Hepatic stellate cell (primary cell): Measurements from ENCODE around the gene KRTAP6-3.

Experiments used
- DNase-seq: peaks from one replicate; pipeline ENCODE4 v3.0.0; 2011; ENCODE audit warnings: low spot score

The KRTAP6-3 gene

DNA sequence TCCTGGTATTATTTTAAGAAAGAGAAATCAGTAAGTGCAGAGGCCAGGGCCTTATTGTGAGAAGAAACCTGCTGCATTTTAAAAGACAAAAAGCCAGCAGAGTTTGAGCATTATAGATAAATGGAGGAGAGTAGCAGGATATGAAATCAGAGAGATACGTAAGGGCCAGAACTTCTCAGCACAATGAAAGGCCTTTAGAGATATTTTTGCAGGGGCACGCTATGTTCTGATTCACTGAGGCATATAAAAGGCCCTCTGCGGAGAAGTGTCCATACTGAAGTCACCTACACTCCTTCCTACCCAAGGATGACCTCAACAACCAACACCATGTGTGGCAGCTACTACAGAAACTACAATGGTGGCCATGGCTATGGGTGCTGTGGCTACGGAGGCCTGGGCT lies at the start of gene KRTAP6-3:
TSS of gene KRTAP6-3 (plus strand) at position 301 of the 400 bp plus-strand sequence. CDS start at position 307, 6 bp downstream.
- DNase-seq: no peak

GRCh38 chr21:30552782-30553181 lies 39.5 kb upstream of the KRTAP6-3 start:
- no peak for DNase-seq

DNA sequence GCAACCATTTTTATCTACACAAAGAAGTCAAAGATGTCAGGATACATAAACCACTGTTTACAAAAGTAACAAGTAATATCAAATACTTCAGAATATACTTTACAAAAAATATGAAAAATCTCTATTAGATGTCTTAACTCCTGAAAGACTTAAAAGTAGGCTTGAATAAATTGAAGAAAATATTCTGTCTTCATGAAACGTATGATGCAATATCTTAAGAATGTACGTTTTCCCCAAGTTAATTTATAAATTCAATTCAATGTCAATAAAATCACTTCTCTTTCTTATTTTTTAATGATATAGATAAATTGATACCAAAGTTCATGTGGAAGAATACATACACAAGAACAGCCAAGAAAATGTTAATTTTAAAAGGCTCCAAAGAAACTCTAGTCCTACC lies 37.1 kb upstream of the KRTAP6-3 start:
- no peak for DNase-seq

DNA sequence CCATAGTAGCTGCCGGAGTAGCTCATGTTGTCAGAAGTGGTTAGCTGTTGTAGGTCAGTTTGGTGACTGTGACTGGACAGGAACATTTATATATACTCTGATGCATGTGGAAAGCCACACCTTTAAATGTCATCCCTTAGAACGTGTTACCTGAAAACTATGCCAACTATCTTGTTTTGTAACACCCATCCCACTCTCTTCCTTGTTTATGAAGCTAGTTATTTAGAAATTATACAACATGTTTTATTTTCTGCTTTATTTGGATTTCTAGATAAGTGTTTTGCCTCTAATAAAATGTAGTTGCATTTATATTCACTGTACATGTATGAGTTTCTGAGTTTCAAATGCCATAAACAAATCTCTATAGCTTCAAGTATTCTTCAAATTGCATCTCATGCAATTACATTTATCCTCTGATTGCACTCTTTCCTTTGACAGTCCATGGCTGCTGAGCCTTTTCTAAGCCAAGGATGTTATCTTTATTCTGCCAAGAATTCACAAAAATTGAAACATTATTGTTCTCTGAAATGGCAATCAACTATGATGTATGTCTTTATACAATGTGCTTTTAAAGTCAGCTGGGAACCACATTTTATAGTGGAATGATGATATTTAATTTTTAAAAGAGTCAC lies 30.9 kb upstream of the KRTAP6-3 start, which contains the start of gene KRTAP19-7:
TSS of gene KRTAP19-7 (minus strand) at position 51 of the 632 bp plus-strand sequence. CDS start at position 26, 25 bp downstream.
- no peak for DNase-seq

GRCh38 chr21:30561957-30562356 lies 30.3 kb upstream of the KRTAP6-3 start:
- DNase-seq: no peak

- no peak for DNase-seq
Measured at GRCh38 chr21:30563072-30563471, 29.2 kb upstream of the KRTAP6-3 start.

DNA sequence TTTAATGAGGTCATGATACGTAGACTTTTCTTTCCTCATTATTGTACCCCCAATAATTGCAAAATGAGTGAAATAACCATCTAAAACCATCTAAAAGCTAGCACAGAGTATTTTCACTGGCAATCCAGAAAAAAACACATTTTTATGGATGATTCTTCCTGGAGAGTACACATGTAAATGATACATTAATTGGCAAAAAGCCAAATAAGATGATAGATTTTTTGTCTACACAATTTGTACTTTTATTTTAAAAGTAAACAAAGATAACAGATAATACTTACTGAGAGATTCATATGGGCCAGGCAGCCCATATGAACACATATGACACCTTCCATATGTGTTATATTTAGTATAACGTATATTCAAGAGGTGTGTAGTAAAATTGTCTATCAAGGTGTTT lies 28.6 kb upstream of the KRTAP6-3 start:
- no peak for DNase-seq

DNA sequence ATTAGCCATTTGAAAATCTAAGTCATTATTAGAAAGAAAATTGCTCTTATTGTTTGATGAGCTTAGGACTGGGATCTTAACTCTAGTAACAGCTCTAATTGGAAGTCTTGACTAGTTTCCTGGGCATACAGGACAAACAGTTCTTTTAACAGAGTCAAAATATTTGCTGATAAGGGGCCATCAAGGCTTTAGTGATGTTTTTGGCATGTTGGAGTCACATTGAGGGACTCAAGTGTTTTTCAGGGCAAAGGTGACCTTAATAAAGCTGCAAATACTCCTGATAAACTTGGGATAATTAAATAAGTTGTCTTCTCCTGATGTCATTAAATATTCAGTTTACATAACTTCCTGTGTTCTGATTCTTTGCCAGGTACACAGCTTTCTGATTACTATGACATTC lies 24.6 kb upstream of the KRTAP6-3 start:
- DNase-seq: no peak

- no peak for DNase-seq
Measured at GRCh38 chr21:30577766-30578165, 14.5 kb upstream of the KRTAP6-3 start.

DNA sequence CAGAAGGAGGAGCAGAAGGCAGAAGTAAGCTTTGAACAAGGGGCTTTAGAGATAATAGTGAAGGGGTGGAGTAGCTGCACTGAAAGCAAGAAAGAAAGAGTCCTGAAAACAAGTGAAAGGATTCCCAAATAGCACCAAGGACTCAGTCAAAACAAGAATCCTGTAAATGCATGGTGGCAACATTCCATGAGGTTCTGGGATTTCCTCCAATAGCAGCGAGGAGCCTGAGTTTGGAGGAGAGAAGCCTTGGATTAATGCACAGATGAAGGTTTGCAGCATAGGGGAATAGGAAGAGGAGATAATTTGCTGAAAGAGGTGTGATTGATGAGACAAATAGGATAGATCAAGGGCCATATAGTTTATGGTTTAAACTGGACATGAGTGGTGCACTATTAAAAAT lies 12.9 kb upstream of the KRTAP6-3 start:
- no peak for DNase-seq

GRCh38 chr21:30580132-30580531 lies 12.1 kb upstream of the KRTAP6-3 start:
- DNase-seq: no peak

DNA sequence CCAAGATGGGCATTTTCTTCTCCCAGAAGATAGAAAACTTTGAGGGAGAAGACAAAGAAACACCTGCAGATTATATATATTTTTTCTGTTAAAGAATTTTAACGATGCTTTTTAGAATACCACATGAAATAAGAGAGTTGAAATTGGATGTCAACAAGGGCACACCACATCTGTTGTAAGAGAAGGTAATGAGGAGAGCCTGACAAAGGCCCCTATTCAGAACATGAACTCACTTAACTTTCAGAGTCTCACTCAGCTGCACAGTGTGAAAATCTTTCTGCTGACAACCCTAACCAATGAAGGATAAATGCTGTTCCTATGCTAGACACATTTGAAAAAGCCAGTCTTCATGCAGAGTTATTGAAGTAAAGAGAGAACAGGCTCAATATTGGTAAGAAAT lies 9.4 kb upstream of the KRTAP6-3 start:
- no peak for DNase-seq

GRCh38 chr21:30590297-30590696 lies 1.9 kb upstream of the KRTAP6-3 start, which contains the start of gene KRTAP22-2:
Gene KRTAP22-2 (minus strand): TSS chr21:30590397.
- DNase-seq: no peak

- DNase-seq: no peak
Measured at GRCh38 chr21:30598802-30599201, 6.6 kb downstream of the KRTAP6-3 start, which contains the start of gene KRTAP6-2. Gene KRTAP6-2 (minus strand): TSS chr21:30598902. CDS start chr21:30598874, 28 bp downstream.

GRCh38 chr21:30600787-30601186 lies 8.5 kb downstream of the KRTAP6-3 start, which contains the start of gene KRTAP22-1:
Gene KRTAP22-1 (plus strand): TSS chr21:30601087.
- DNase-seq: no peak

- no peak for DNase-seq
Measured at GRCh38 chr21:30605968-30606367, 13.7 kb downstream of the KRTAP6-3 start.

GRCh38 chr21:30612132-30612531 lies 19.9 kb downstream of the KRTAP6-3 start:
- DNase-seq: no peak

DNA sequence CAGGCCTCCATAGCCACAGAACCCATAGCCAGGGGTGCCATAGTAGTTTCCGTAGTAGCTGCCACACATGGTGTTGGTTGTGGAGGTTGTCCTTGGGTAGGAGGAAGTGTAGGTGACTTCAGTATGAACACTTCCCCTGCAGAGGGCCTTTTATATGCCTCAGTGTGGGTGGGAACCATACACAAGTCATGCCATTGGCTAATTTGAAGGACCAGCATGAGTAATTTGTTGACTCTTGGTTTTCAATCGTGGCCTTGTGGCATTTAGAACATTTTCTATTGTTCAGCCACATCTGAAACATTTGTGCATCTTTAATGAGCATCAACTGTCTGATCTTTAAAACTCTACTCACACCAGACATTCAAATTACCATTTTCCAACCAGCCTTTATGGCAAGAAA lies 21.6 kb downstream of the KRTAP6-3 start, which contains the start of gene KRTAP6-1:
TSS of gene KRTAP6-1 (minus strand) at position 95 of the 400 bp plus-strand sequence. CDS start at position 69, 26 bp downstream.
- no peak for DNase-seq

DNA sequence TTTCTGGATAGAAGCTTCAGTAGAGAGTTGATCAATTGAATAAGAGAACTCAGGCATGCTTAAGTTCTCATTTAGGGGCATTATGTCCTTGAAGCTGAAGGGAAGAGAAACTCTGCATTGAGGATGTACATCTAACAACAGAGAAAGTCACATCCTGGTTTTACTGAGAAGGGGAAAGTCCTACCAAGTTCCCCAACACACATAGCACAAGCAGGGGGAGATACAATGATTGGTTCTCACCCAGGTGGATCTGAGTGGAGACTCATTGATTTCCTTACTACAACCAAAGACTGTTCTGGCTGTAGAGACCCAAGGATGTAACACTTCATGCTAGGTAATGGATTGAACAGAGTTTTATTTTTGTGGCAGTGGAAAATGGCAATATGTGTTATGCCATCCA lies 23.0 kb downstream of the KRTAP6-3 start:
- no peak for DNase-seq

- no peak for DNase-seq
Measured at GRCh38 chr21:30616125-30616524, 23.9 kb downstream of the KRTAP6-3 start, which contains the start of gene KRTAP20-1. Gene KRTAP20-1 (plus strand): TSS chr21:30616425. CDS start chr21:30616455, 30 bp downstream.

GRCh38 chr21:30620080-30620479 lies 27.8 kb downstream of the KRTAP6-3 start:
- DNase-seq: no peak

DNA sequence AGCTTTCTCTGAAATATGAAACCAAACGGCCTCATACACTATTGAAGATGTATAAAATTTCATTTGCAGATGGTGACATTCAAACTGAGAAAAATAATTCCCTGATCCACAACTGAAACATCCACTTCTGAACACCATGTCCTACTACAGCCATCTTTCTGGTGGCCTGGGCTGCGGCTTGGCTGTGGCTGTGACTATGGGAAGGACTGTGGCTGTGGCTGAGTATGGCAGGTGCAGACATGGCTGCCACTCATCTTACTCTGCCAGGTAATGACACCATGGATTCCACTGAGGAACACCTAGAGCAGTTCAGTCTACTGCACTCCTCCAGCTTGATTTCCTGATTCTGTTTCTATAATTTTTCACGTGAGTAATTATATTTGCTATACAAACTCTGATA lies 28.3 kb downstream of the KRTAP6-3 start, which contains the start of gene KRTAP20-4:
TSS of gene KRTAP20-4 (plus strand) at position 106 of the 400 bp plus-strand sequence.
- no peak for DNase-seq

DNA sequence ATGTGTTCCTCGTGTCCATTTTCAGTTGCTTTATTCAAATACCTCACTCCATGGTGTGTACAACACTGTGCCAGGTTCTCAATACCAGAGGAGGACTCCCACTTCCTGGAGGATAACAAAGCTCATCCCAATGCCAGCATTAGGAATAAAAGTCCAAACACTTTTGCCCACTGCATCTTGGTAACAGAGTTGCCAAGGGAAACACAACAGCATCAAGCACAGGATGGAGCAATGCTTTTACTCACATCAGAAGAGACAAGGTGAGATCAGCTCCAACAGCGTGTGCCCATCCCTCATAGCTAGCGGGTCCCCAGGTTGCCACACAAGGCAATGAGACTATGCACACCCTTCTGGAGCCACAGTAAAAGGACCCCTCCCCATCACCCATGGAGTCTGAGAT lies 31.1 kb downstream of the KRTAP6-3 start:
- DNase-seq: no peak
